ENCODE results near the gene DCDC2.

- TF ChIP-seq POLR2A (IDR thresholded peaks at IDR 0.05) (no peak), CTCF (IDR thresholded peaks at IDR 0.05) (no peak), EP300 (IDR thresholded peaks at IDR 0.05; ENCODE audit: low read depth) (no peak)
These were observed 37.0 kb upstream of the DCDC2 start for GRCh38 chr6:24394780-24395437.

Data from transverse colon (tissue), 3 donors.